Measurements from ENCODE around the gene HSDL1. TPM values are rescaled to one million over a fixed set of nuclear protein-coding genes. Genes with fewer than 3 reads are reported as not detected.

Gene HSDL1
- total and polyA plus RNA-seq, 2 donors (not counting 3 experiments of a cell fraction or from before 2014, with no cell fraction given) = 19.9 to 27.9 TPM

- dilution Hi-C loops (cut with MboI; ENCODE audit: extremely low pct_ligation_motif_present, low sequenced_read_pairs) = no loop called here
- FAIRE-seq = no peak
Measured at GRCh38 chr16:84166796-84167695, 22.1 kb upstream of the HSDL1 start.

GRCh38 chr16:84165746-84166145 is 20.8 kb upstream of the HSDL1 start:
- Histone ChIP-seq H3K9ac (replicated peaks; ENCODE audit: extremely low read depth, insufficient read depth, low read length) (no peak overlapping the region), H3K27ac (ENCODE audit: insufficient read depth, low read depth, low read length) (no peak overlapping the region), H2AFZ (ENCODE audit: low read depth, low read length) (no peak overlapping the region), H3K36me3 (ENCODE audit: control insufficient read depth in 2 of 2, extremely low read depth in 1 of 2, insufficient read depth in 2 of 2, low read length in 2 of 2) (no peaks in the 10 kb centered on the region), H3K9me3 (replicated peaks; ENCODE audit: control insufficient read depth, insufficient read depth, low read length) (no peaks in the 10 kb centered on the region), H3K9me1 (replicated peaks; ENCODE audit: control insufficient read depth, extremely low read depth, insufficient read depth, low read length) (no peaks in the 10 kb centered on the region), H4K20me1 (replicated peaks; ENCODE audit: control insufficient read depth, extremely low read depth, insufficient read depth, low read length) (no peaks in the 10 kb centered on the region), H3K79me2 (ENCODE audit: control insufficient read depth, insufficient read depth, low read length) (no peaks in the 10 kb centered on the region), H3K4me2 (ENCODE audit: insufficient read depth, low read length) (no peak overlapping the region), H3K4me3 (replicated peaks in 1 of 3; ENCODE audit: insufficient read depth in 1 of 3, low read depth in 1 of 3, low read length in 3 of 3) (no peak overlapping the region), H3K4me1 (ENCODE audit: control insufficient read depth, extremely low read depth, insufficient read depth, low read length) (no peaks in the 10 kb centered on the region), H3K27me3 (ENCODE audit: control insufficient read depth in 2 of 2, insufficient read depth in 2 of 2, low read length in 2 of 2) (peaks cover 12 to 22% of the 10 kb centered on the region in 2 experiments)
- intact Hi-C loops (cut with micrococcal nuclease) (no loop called here), dilution Hi-C loops (cut with MboI; ENCODE audit: extremely low pct_ligation_motif_present, low sequenced_read_pairs) (no loop called here)
- FAIRE-seq (no peak), DNase-seq (ENCODE audit: low read depth, low spot score) (no peak)
- ChIA-PET CTCF (interaction anchor here (0.6 to 2.5 kb wide), 4 partner anchors 10 to 110 kb away, joined by 3 to 9 read pairs (median 4); partner anchors contain the start of gene TAF1C), POLR2A (interaction anchor here (0.5 kb wide), 1 partner anchor 66 kb away, joined by 6 read pairs; no protein-coding TSS in a partner anchor)
- no TSS peak for BruUV-seq (replicated peaks)
- TF ChIP-seq POLR2A (IDR thresholded peaks at IDR 0.05; ENCODE audit: low read depth, low read length) (no peak), JUN (IDR thresholded peaks at IDR 0.05; ENCODE audit: borderline replicate concordance, insufficient read depth, insufficient read length, low read depth) (no peak), EZH2 (IDR thresholded peaks at IDR 0.05; ENCODE audit: borderline replicate concordance, low read depth, low read length, severe bottlenecking) (no peak), POLR2AphosphoS5 (IDR thresholded peaks at IDR 0.05; ENCODE audit: insufficient read depth, low read depth, low read length) (no peak), MYC (IDR thresholded peaks at IDR 0.05; ENCODE audit: low read depth, low read length) (no peak), CTCF (IDR thresholded peaks at IDR 0.05; ENCODE audit: extremely low read depth in 1 of 2, insufficient read depth in 1 of 2, low read depth in 1 of 2, low read length in 2 of 2) (no peak), MAX (IDR thresholded peaks at IDR 0.05; ENCODE audit: insufficient read depth, insufficient read length) (no peak)

More at GRCh38 chr16:84166796-84167695, 22.1 kb upstream of the HSDL1 start:
- ChIA-PET POLR2A (no interaction called here), CTCF (interaction anchor here (1.2 to 2.5 kb wide), 3 partner anchors 10 to 20 kb away, joined by 4 to 9 read pairs (median 5); partner anchors contain the start of gene TAF1C)
- no peak overlapping the region for H3K27ac ChIP-seq (ENCODE audit: insufficient read depth, low read depth, low read length)
- no peaks in the 10 kb centered on the region for H3K9me3 ChIP-seq (replicated peaks; ENCODE audit: control insufficient read depth, insufficient read depth, low read length)
- H3K27me3 ChIP-seq (ENCODE audit: control insufficient read depth in 2 of 2, insufficient read depth in 2 of 2, low read length in 2 of 2) = peaks cover 12 to 15% of the 10 kb centered on the region in 2 experiments
- no peaks in the 10 kb centered on the region for H3K79me2 ChIP-seq (ENCODE audit: control insufficient read depth, insufficient read depth, low read length)
- H3K9ac ChIP-seq (replicated peaks; ENCODE audit: extremely low read depth, insufficient read depth, low read length) = no peak overlapping the region
- no peaks in the 10 kb centered on the region for H3K36me3 ChIP-seq (ENCODE audit: control insufficient read depth in 2 of 2, extremely low read depth in 1 of 2, insufficient read depth in 2 of 2, low read length in 2 of 2)
- H3K4me2 ChIP-seq (ENCODE audit: insufficient read depth, low read length) = no peak overlapping the region
- no peak overlapping the region for H2AFZ ChIP-seq (ENCODE audit: low read depth, low read length)
- no peak for DNase-seq (ENCODE audit: low read depth, low spot score)
- H3K9me1 ChIP-seq (replicated peaks; ENCODE audit: control insufficient read depth, extremely low read depth, insufficient read depth, low read length) = no peaks in the 10 kb centered on the region
- intact Hi-C loops (cut with micrococcal nuclease) = no loop called here
- no peaks in the 10 kb centered on the region for H4K20me1 ChIP-seq (replicated peaks; ENCODE audit: control insufficient read depth, extremely low read depth, insufficient read depth, low read length)
- TF ChIP-seq MYC (IDR thresholded peaks at IDR 0.05; ENCODE audit: low read depth, low read length) (no peak), FOS (IDR thresholded peaks at IDR 0.05; ENCODE audit: borderline replicate concordance, insufficient read depth, low read length) (no peak), GATA2 (IDR thresholded peaks at IDR 0.05; ENCODE audit: insufficient read depth, insufficient read length, low read depth, low read length) (no peak), POLR2AphosphoS5 (IDR thresholded peaks at IDR 0.05; ENCODE audit: insufficient read depth, low read depth, low read length) (no peak)
- BruUV-seq (replicated peaks) = no TSS peak
- H3K4me1 ChIP-seq (ENCODE audit: control insufficient read depth, extremely low read depth, insufficient read depth, low read length) = no peaks in the 10 kb centered on the region
- H3K4me3 ChIP-seq (replicated peaks in 1 of 3; ENCODE audit: insufficient read depth in 1 of 3, low read depth in 1 of 3, low read length in 3 of 3) = no peak overlapping the region
